ENCODE results near the gene DISP3. TPM values are rescaled to one million over a fixed set of nuclear protein-coding genes. Genes with fewer than 3 reads are reported as not detected.

Gene DISP3
- total and polyA plus RNA-seq, 7 donors, result under 0.01 to 0.28 (median 0.16) TPM; not detected in 4

- Histone ChIP-seq H3K9me3 (no peaks in the 10 kb centered on the region), H3K27ac (no peak overlapping the region), H3K36me3 (no peaks in the 10 kb centered on the region), H3K4me1 (no peaks in the 10 kb centered on the region), H3K27me3 (peaks cover 0 to 72% (median 16%) of the 10 kb centered on the region in 3 donors), H3K4me3 (no peak overlapping the region)
- DNase-seq, result no peak
- TF ChIP-seq CTCF (IDR thresholded peaks at IDR 0.05) (no peak), POLR2AphosphoS5 (IDR thresholded peaks at IDR 0.05) (no peak), EP300 (IDR thresholded peaks at IDR 0.05) (no peak), POLR2A (IDR thresholded peaks at IDR 0.05) (no peak)
- intact Hi-C loops (cut with DNase I), result no loop called here
- 49 to 75% methylated on average over 10 of the region's 10 CpGs for WGBS, 2 donors
Measured at GRCh38 chr1:11447903-11448302, 31.1 kb upstream of the DISP3 start.

GRCh38 chr1:11448373-11449099 lies 30.4 kb upstream of the DISP3 start:
- intact Hi-C loops (cut with DNase I), result no loop called here
- DNase-seq, result no peak
- no peaks in the 10 kb centered on the region for H3K9me3 ChIP-seq

GRCh38 chr1:11449100-11449403 lies 29.9 kb upstream of the DISP3 start:
- Histone ChIP-seq H3K36me3 (no peaks in the 10 kb centered on the region), H3K4me1 (no peaks in the 10 kb centered on the region), H3K27me3 (peaks cover 0 to 76% (median 8%) of the 10 kb centered on the region in 3 donors), H3K9me3 (no peaks in the 10 kb centered on the region), H3K4me3 (no peak overlapping the region), H3K27ac (no peak overlapping the region)
- DNase-seq, result no peak
- intact Hi-C loops (cut with DNase I), result no loop called here
- 63 to 70% methylated on average over 11 of the region's 11 CpGs for WGBS, 2 donors
- TF ChIP-seq POLR2A (IDR thresholded peaks at IDR 0.05) (no peak), CTCF (IDR thresholded peaks at IDR 0.05) (no peak), EP300 (IDR thresholded peaks at IDR 0.05) (no peak), POLR2AphosphoS5 (IDR thresholded peaks at IDR 0.05) (no peak)

More at GRCh38 chr1:11448373-11449099, 30.4 kb upstream of the DISP3 start:
- TF ChIP-seq CTCF (IDR thresholded peaks at IDR 0.05) (no peak), EP300 (IDR thresholded peaks at IDR 0.05) (no peak), POLR2AphosphoS5 (IDR thresholded peaks at IDR 0.05) (no peak)
- no peaks in the 10 kb centered on the region for H3K4me1 ChIP-seq
- WGBS, 2 donors, result 61 to 66% methylated on average over 20 of the region's 20 CpGs
- peaks cover 0 to 76% (median 13%) of the 10 kb centered on the region in 3 donors for H3K27me3 ChIP-seq
- no peak overlapping the region for H3K4me3 ChIP-seq
- H3K27ac ChIP-seq, result no peak overlapping the region
- no peaks in the 10 kb centered on the region for H3K36me3 ChIP-seq

GRCh38 chr1:11450310-11450709 lies 28.6 kb upstream of the DISP3 start:
- Histone ChIP-seq H3K4me3 (no peak overlapping the region), H3K27ac (no peak overlapping the region), H3K27me3 (peaks cover 0 to 81% (median 17%) of the 10 kb centered on the region in 3 donors), H3K9me3 (no peaks in the 10 kb centered on the region), H3K4me1 (no peaks in the 10 kb centered on the region), H3K36me3 (no peaks in the 10 kb centered on the region)
- DNase-seq, result no peak
- intact Hi-C loops (cut with DNase I), result no loop called here
- WGBS, 2 donors, result 83 to 89% methylated on average over 5 of the region's 5 CpGs
- TF ChIP-seq POLR2AphosphoS5 (IDR thresholded peaks at IDR 0.05) (no peak), CTCF (IDR thresholded peaks at IDR 0.05) (no peak), EP300 (IDR thresholded peaks at IDR 0.05) (no peak), POLR2A (IDR thresholded peaks at IDR 0.05) (no peak)
